Prostate gland (tissue), 2 donors: ENCODE results near the gene TTR.

Experiments used
- CTCF ChIP-seq, 4 experiments: fragments of 200-600 bp in 2 of 4; fragments of 450-650 bp in 2 of 4; sonication (generic) in 2 of 4; IDR thresholded peaks; 1 replicate in 3 of 4; 2 replicates in 1 of 4; pipeline ENCODE4 v1.5.1; 2016 to 2019; ENCODE audit warnings: antibody characterized with exemption in 4 of 4, mild to moderate bottlenecking in 2 of 4, moderate library complexity in 2 of 4
- POLR2A ChIP-seq: fragments of 450-650 bp; IDR thresholded peaks from one replicate; pipeline ENCODE4 v1.6.1; 2016; ENCODE audit warnings: antibody characterized with exemption, mild to moderate bottlenecking
- POLR2AphosphoS5 ChIP-seq: sonication (generic); formaldehyde crosslinking; IDR thresholded peaks from one replicate; pipeline ENCODE4 v1.6.1; 2017; ENCODE audit warnings: antibody characterized with exemption

GRCh38 chr18:31618801-31619200, 27.1 kb downstream of the TTR start:
- TF ChIP-seq CTCF (IDR thresholded peaks at IDR 0.05) (no peak), POLR2AphosphoS5 (no peak), POLR2A (no peak)
